Stimulated activated CD8-positive, alpha-beta memory T cell treated with anti-CD3 and anti-CD28 coated beads, Interleukin-12 subunit alpha, Interleukin-12 subunit beta, amount 100 ng/mL, for 4 hours (primary cell): ENCODE data around the gene CLCF1.
"Not testable (repeated sequence)": the region's sequence is repeated elsewhere in the genome, so short reads cannot be mapped to it uniquely, and the experiment has no call there.

Experiments
- DNase-seq: peaks from one replicate; pipeline ENCODE4 v3.0.0-alpha.2; 2020; ENCODE audit warnings: low read depth

Gene CLCF1

GRCh38 chr11:67408437-67409200 lies 35.2 kb upstream of the CLCF1 start:
- no peak for DNase-seq

- DNase-seq: no peak
Measured at GRCh38 chr11:67407688-67408163, 34.3 kb upstream of the CLCF1 start.

- DNase-seq: no peak
Measured at GRCh38 chr11:67406969-67407687, 33.7 kb upstream of the CLCF1 start.

- DNase-seq: no peak
Measured at GRCh38 chr11:67406420-67406968, 33.1 kb upstream of the CLCF1 start.

GRCh38 chr11:67405688-67406339 lies 32.4 kb upstream of the CLCF1 start:
- DNase-seq: no peak

GRCh38 chr11:67405196-67405567 lies 31.8 kb upstream of the CLCF1 start:
- DNase-seq: no peak

- peak; percentile 41 for DNase-seq
Measured at GRCh38 chr11:67404515-67405195, 31.3 kb upstream of the CLCF1 start.

- not testable (repeated sequence) for DNase-seq
Measured at GRCh38 chr11:67403085-67403484, 29.7 kb upstream of the CLCF1 start.

GRCh38 chr11:67402192-67402839 lies 28.9 kb upstream of the CLCF1 start:
- DNase-seq: not testable (repeated sequence)

- DNase-seq: peak; percentile 88
Measured at GRCh38 chr11:67401495-67402191, 28.2 kb upstream of the CLCF1 start, which contains the start of gene PPP1CA. Gene PPP1CA, minus strand, starts transcription at chr11:67401858. Its CDS starts 76 bp downstream, at chr11:67401782.

GRCh38 chr11:67400942-67401494 lies 27.6 kb upstream of the CLCF1 start:
- no peak for DNase-seq

GRCh38 chr11:67400251-67400941 lies 27.0 kb upstream of the CLCF1 start:
- no peak for DNase-seq

- no peak for DNase-seq
Measured at GRCh38 chr11:67398661-67399563, 25.5 kb upstream of the CLCF1 start.

GRCh38 chr11:67397986-67398660 lies 24.7 kb upstream of the CLCF1 start:
- no peak for DNase-seq

- no peak for DNase-seq
Measured at GRCh38 chr11:67397536-67397935, 24.1 kb upstream of the CLCF1 start.

GRCh38 chr11:67396587-67397389 lies 23.4 kb upstream of the CLCF1 start:
- DNase-seq: no peak

- no peak for DNase-seq
Measured at GRCh38 chr11:67396259-67396581, 22.8 kb upstream of the CLCF1 start.
